ENCODE measurements around the gene GPR31.
"Not testable (repeated sequence)": the region's sequence is repeated elsewhere in the genome, so short reads cannot be mapped to it uniquely, and the experiment has no call there.

- not testable (repeated sequence) for TF ChIP-seq CTCF (IDR thresholded peaks at IDR 0.05; ENCODE audit: low read length); EZH2 (IDR thresholded peaks at IDR 0.05; ENCODE audit: borderline replicate concordance, low read length)
Measured at GRCh38 chr6:167168296-167168695, 10.5 kb upstream of the GPR31 start.

All from OCI-LY1 (cell line).